Dendritic cell treated with granulocyte-macrophage colony-stimulating factor and Interleukin-4, amounts not matched to agents 40 ng/mL and 50 ng/mL, for 4 days (primary cell): Measurements from ENCODE around the gene IL17A.
"Not testable (repeated sequence)": the region's sequence is repeated elsewhere in the genome, so short reads cannot be mapped to it uniquely, and the experiment has no call there.

ENCODE experiments used
- H3K27ac Mint-ChIP-seq: one replicate; pipeline ENCODE4 v1.8.0; 2022; ENCODE audit warnings: mild to moderate bottlenecking, mixed read lengths
- H3K27me3 Mint-ChIP-seq: one replicate; pipeline ENCODE4 v1.8.0; 2022; ENCODE audit warnings: mild to moderate bottlenecking, mixed read lengths
- H3K36me3 Mint-ChIP-seq: one replicate; pipeline ENCODE4 v1.8.0; 2022; ENCODE audit warnings: low read depth, mixed read lengths
- H3K4me1 Mint-ChIP-seq: one replicate; pipeline ENCODE4 v1.8.0; 2022; ENCODE audit warnings: low read depth, mixed read lengths
- H3K4me3 Mint-ChIP-seq: one replicate; pipeline ENCODE4 v1.8.0; 2022; ENCODE audit warnings: mild to moderate bottlenecking, moderate library complexity, mixed read lengths
- H3K9me3 Mint-ChIP-seq: one replicate; pipeline ENCODE4 v1.8.0; 2022; ENCODE audit warnings: mixed read lengths
- intact Hi-C: fragments of 100-400 bp; cut with micrococcal nuclease; formaldehyde crosslinking; loops from one replicate; pipeline ENCODE4 v1.15.0; 2022

IL17A gene

GRCh38 chr6:52183131-52183713 lies 3.0 kb upstream of the IL17A start:
- Mint-ChIP-seq H3K27me3 (peaks cover 2% of the 10 kb centered on the region), H3K9me3 (no peaks in the 10 kb centered on the region), H3K4me1 (no peaks in the 10 kb centered on the region), H3K4me3 (no peak overlapping the region), H3K27ac (no peak overlapping the region), H3K36me3 (no peaks in the 10 kb centered on the region)
- intact Hi-C loops, result no loop called here

GRCh38 chr6:52186480-52186879 lies 305 bp downstream of the IL17A start:
- no peaks in the 10 kb centered on the region for H3K4me1 Mint-ChIP-seq
- H3K4me3 Mint-ChIP-seq, result no peak overlapping the region
- H3K27ac Mint-ChIP-seq, result no peak overlapping the region
- no peaks in the 10 kb centered on the region for H3K9me3 Mint-ChIP-seq
- peaks cover 4% of the 10 kb centered on the region for H3K27me3 Mint-ChIP-seq
- no peaks in the 10 kb centered on the region for H3K36me3 Mint-ChIP-seq
- intact Hi-C loops, result no loop called here

- H3K36me3 Mint-ChIP-seq, result no peaks in the 10 kb centered on the region
- no peaks in the 10 kb centered on the region for H3K9me3 Mint-ChIP-seq
- intact Hi-C loops, result no loop called here
- H3K27ac Mint-ChIP-seq, result no peak overlapping the region
- H3K27me3 Mint-ChIP-seq, result peaks cover 4% of the 10 kb centered on the region
- no peaks in the 10 kb centered on the region for H3K4me1 Mint-ChIP-seq
- no peak overlapping the region for H3K4me3 Mint-ChIP-seq
Observed at GRCh38 chr6:52187098-52187497, 923 bp downstream of the IL17A start.

GRCh38 chr6:52189974-52190373 lies 3.8 kb downstream of the IL17A start:
- no peaks in the 10 kb centered on the region for H3K9me3 Mint-ChIP-seq
- peaks cover 2% of the 10 kb centered on the region for H3K27me3 Mint-ChIP-seq
- intact Hi-C loops, result no loop called here
- H3K36me3 Mint-ChIP-seq, result no peaks in the 10 kb centered on the region
- no peak overlapping the region for H3K27ac Mint-ChIP-seq
- H3K4me1 Mint-ChIP-seq, result no peaks in the 10 kb centered on the region
- no peak overlapping the region for H3K4me3 Mint-ChIP-seq

GRCh38 chr6:52190409-52190808 lies 4.2 kb downstream of the IL17A start:
- intact Hi-C loops, result no loop called here
- no peak overlapping the region for H3K4me3 Mint-ChIP-seq
- no peaks in the 10 kb centered on the region for H3K4me1 Mint-ChIP-seq
- no peak overlapping the region for H3K27ac Mint-ChIP-seq
- peaks cover 2% of the 10 kb centered on the region for H3K27me3 Mint-ChIP-seq
- no peaks in the 10 kb centered on the region for H3K9me3 Mint-ChIP-seq
- H3K36me3 Mint-ChIP-seq, result no peaks in the 10 kb centered on the region

- no peaks in the 10 kb centered on the region for H3K36me3 Mint-ChIP-seq
- no peak overlapping the region for H3K27ac Mint-ChIP-seq
- H3K27me3 Mint-ChIP-seq, result peaks cover 2% of the 10 kb centered on the region
- H3K4me3 Mint-ChIP-seq, result no peak overlapping the region
- H3K4me1 Mint-ChIP-seq, result no peaks in the 10 kb centered on the region
- intact Hi-C loops, result no loop called here
- no peaks in the 10 kb centered on the region for H3K9me3 Mint-ChIP-seq
Observed at GRCh38 chr6:52191824-52192223, 5.6 kb downstream of the IL17A start.

GRCh38 chr6:52195886-52196285 lies 9.7 kb downstream of the IL17A start:
- intact Hi-C loops, result no loop called here
- H3K27ac Mint-ChIP-seq, result no peak overlapping the region
- no peaks in the 10 kb centered on the region for H3K4me1 Mint-ChIP-seq
- H3K27me3 Mint-ChIP-seq, result no peaks in the 10 kb centered on the region
- H3K4me3 Mint-ChIP-seq, result no peak overlapping the region
- H3K36me3 Mint-ChIP-seq, result no peaks in the 10 kb centered on the region
- peaks cover 24% of the 10 kb centered on the region for H3K9me3 Mint-ChIP-seq

- H3K27ac Mint-ChIP-seq, intact Hi-C loops, H3K36me3 Mint-ChIP-seq, H3K4me3 Mint-ChIP-seq, H3K4me1 Mint-ChIP-seq, H3K27me3 Mint-ChIP-seq: not testable (repeated sequence)
- H3K9me3 Mint-ChIP-seq, result peaks cover 32% of the 10 kb centered on the region
Observed at GRCh38 chr6:52200088-52200487, 13.9 kb downstream of the IL17A start.

- Mint-ChIP-seq H3K27ac (no peak overlapping the region), H3K4me3 (no peak overlapping the region), H3K36me3 (no peaks in the 10 kb centered on the region), H3K9me3 (peaks cover 32% of the 10 kb centered on the region), H3K4me1 (no peaks in the 10 kb centered on the region), H3K27me3 (no peaks in the 10 kb centered on the region)
- intact Hi-C loops, result no loop called here
Observed at GRCh38 chr6:52201046-52201445, 14.9 kb downstream of the IL17A start.

GRCh38 chr6:52201493-52201892 lies 15.3 kb downstream of the IL17A start:
- H3K36me3 Mint-ChIP-seq, result no peaks in the 10 kb centered on the region
- no peak overlapping the region for H3K4me3 Mint-ChIP-seq
- intact Hi-C loops, result no loop called here
- H3K27me3 Mint-ChIP-seq, result no peaks in the 10 kb centered on the region
- peaks cover 32% of the 10 kb centered on the region for H3K9me3 Mint-ChIP-seq
- H3K27ac Mint-ChIP-seq, result no peak overlapping the region
- H3K4me1 Mint-ChIP-seq, result no peaks in the 10 kb centered on the region

- H3K27me3 Mint-ChIP-seq, result no peaks in the 10 kb centered on the region
- intact Hi-C loops, result no loop called here
- H3K4me1 Mint-ChIP-seq, result no peaks in the 10 kb centered on the region
- no peak overlapping the region for H3K4me3 Mint-ChIP-seq
- no peaks in the 10 kb centered on the region for H3K9me3 Mint-ChIP-seq
- H3K36me3 Mint-ChIP-seq, result no peaks in the 10 kb centered on the region
- H3K27ac Mint-ChIP-seq, result no peak overlapping the region
Observed at GRCh38 chr6:52207066-52207465, 20.9 kb downstream of the IL17A start.

GRCh38 chr6:52208612-52209011 lies 22.4 kb downstream of the IL17A start:
- intact Hi-C loops, result no loop called here
- Mint-ChIP-seq H3K4me3 (no peak overlapping the region), H3K9me3 (no peaks in the 10 kb centered on the region), H3K27ac (no peak overlapping the region), H3K4me1 (no peaks in the 10 kb centered on the region), H3K27me3 (no peaks in the 10 kb centered on the region), H3K36me3 (no peaks in the 10 kb centered on the region)

- Mint-ChIP-seq H3K27me3 (no peaks in the 10 kb centered on the region), H3K36me3 (no peaks in the 10 kb centered on the region), H3K27ac (no peak overlapping the region), H3K4me3 (no peak overlapping the region), H3K9me3 (no peaks in the 10 kb centered on the region), H3K4me1 (no peaks in the 10 kb centered on the region)
- intact Hi-C loops, result no loop called here
Observed at GRCh38 chr6:52209770-52210169, 23.6 kb downstream of the IL17A start.

- intact Hi-C loops, result no loop called here
- no peak overlapping the region for H3K4me3 Mint-ChIP-seq
- no peaks in the 10 kb centered on the region for H3K27me3 Mint-ChIP-seq
- H3K9me3 Mint-ChIP-seq, result no peaks in the 10 kb centered on the region
- H3K27ac Mint-ChIP-seq, result no peak overlapping the region
- H3K4me1 Mint-ChIP-seq, result no peaks in the 10 kb centered on the region
- no peaks in the 10 kb centered on the region for H3K36me3 Mint-ChIP-seq
Observed at GRCh38 chr6:52210227-52210626, 24.1 kb downstream of the IL17A start.

- Mint-ChIP-seq H3K27me3 (no peaks in the 10 kb centered on the region), H3K4me1 (no peaks in the 10 kb centered on the region), H3K9me3 (no peaks in the 10 kb centered on the region), H3K36me3 (no peaks in the 10 kb centered on the region), H3K4me3 (no peak overlapping the region), H3K27ac (no peak overlapping the region)
- intact Hi-C loops, result no loop called here
Observed at GRCh38 chr6:52213127-52213526, 27.0 kb downstream of the IL17A start.
